Measurements from ENCODE around the gene KRTAP25-1.

GRCh38 chr21:30268608-30269197 lies 20.6 kb downstream of the KRTAP25-1 start:
- TF ChIP-seq EP300 (IDR thresholded peaks at IDR 0.05) (no peak), CTCF (IDR thresholded peaks at IDR 0.05) (no peak), POLR2A (IDR thresholded peaks at IDR 0.05; ENCODE audit: low read depth) (no peak)
